ENCODE results near the gene SELENOV. TPM values are rescaled to one million over a fixed set of nuclear protein-coding genes. Genes with fewer than 3 reads are reported as not detected.
A peak's percentile ranks its signal among the peaks of the same experiment; 100 is the strongest.
"Not testable (repeated sequence)": the region's sequence is repeated elsewhere in the genome, so short reads cannot be mapped to it uniquely, and the experiment has no call there.

Gene SELENOV, protein sequence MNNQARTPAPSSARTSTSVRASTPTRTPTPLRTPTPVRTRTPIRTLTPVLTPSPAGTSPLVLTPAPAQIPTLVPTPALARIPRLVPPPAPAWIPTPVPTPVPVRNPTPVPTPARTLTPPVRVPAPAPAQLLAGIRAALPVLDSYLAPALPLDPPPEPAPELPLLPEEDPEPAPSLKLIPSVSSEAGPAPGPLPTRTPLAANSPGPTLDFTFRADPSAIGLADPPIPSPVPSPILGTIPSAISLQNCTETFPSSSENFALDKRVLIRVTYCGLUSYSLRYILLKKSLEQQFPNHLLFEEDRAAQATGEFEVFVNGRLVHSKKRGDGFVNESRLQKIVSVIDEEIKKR
- 0.41 TPM for total RNA-seq

DNA sequence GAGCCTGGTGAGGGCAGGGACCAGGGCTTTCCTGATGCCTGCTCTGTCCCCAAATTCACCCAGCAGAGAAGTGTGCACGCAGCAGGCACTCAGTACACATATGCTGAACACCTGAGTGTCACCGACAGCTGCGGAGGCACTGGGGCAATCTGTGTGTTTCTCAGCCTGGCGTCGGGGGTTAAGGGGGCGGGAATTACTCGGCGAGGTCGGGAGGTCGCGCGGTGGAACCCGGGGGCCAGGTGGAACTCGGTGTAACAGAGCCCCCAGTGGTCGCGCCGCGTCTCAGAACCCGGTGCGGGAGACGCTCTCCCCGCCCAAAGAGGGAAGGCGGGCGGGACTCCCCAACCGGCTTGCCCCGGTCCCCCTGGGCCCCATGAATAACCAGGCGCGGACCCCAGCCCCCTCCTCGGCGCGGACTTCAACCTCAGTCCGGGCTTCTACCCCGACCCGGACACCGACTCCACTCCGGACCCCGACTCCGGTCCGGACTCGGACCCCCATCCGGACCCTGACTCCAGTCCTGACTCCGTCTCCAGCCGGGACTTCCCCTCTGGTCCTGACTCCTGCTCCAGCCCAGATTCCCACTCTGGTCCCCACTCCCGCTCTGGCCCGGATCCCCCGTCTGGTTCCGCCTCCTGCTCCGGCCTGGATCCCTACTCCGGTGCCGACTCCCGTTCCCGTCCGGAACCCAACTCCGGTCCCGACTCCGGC is at the start of gene SELENOV:
Gene SELENOV, plus strand, starts transcription at position 300 of the 711 bp plus-strand sequence. Its CDS starts 74 bp downstream, at position 374.
- no peak for FAIRE-seq

DNA sequence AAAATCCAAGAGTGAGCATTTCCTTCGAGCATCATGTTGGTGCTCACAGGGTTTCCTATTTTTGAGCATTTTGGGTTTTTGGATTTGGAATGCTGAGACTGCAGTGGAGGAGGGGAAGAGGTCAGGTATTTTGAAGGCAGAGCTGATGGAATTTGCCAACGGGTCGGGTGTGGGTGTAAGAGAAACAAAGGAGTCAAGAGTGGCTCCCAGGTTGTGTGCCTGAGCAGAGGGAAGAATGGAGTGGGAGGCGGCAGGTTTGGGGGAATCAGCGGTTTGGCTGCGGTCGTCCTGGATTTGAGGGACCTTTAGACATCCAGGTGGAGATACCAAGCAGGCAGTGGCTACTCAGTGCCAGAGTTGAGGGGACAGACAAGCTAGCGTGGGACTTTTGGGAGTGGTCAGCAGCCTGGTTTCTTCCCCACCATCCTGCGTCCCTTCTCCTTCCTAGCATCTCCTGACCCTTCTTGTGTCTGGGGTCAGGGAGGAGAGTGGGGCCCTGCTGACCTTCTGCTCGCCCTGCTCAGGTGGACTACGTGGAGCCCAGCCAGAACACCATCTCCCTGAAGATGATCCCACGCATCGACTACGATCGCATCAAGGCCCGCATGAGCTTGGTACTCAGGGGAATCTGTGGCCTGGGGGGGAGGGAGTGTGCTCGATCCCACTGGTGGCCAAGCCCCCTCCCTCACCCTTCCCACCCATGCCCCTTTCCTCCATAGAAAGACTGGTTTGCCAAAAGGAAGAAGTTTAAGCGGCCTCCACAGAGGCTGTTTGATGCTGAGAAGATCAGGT is 48.8 kb upstream of the SELENOV start:
- no peak for FAIRE-seq

More for the DNA sequence above, at the start of gene SELENOV:
- DNase-seq (ENCODE audit: low spot score in 2 of 2): no peak

DNA sequence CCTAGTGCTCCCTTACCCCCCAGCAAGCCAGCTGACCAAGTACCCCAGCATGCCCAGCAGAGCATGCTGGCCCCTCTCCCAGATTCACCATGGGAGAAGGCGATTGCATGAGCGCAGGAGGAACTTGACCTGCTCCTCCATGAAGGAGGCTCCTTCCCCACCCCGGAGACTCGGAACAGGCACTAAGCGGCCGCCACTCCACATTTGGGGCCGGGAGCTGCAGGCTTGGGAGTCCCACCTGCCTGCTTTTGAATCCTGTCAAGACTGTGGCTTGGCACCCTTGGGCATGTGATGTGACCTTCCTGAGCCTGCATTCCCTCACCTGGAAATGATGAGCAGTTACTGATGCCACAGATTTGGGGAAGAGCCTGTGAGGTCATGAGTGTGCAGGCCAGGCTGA is 47.0 kb upstream of the SELENOV start:
- DNase-seq (ENCODE audit: low spot score in 2 of 2): no peak
- FAIRE-seq: no peak

More for the DNA sequence above, 48.8 kb upstream of the SELENOV start:
- no peak for DNase-seq (ENCODE audit: low spot score in 2 of 2)

DNA sequence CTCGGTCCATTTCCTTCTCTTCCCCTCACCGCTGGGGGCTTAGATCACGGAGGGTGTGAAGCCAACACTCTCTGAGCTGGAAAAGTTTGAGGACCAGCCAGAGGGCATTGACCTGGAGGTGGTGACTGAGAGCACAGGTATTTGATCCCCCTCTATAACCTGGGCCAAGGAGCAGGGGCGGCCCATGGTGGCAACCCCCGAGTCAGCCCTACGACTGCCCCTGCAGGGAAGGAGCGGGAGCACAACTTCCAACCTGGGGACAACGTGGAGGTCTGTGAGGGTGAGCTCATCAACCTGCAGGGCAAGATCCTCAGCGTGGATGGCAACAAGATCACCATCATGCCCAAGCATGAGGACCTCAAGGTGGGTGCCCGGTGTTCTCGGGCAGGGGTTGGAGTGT is 45.9 kb upstream of the SELENOV start:
- FAIRE-seq (no peak), DNase-seq (ENCODE audit: low spot score in 2 of 2) (no peak)

DNA sequence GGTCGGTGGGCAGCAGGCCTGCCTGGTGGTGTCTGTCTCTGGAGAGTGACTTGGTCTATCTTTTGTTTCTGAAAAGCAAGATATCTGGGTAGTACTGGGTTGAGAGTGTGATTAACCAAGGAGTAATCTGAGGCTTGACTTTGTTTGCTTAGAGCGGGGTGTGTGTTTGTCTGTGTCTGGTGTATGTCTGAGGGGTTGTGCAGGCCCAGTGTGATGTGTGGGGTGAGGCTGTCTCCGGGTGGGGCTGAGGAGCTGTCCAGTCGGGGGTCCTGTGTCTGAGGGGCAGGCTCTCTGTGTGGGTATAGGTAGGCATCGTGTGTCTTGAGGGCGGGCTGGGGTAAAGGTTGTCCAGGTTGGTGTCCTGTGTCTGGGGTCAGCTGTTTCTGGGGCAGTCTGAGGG is 45.4 kb upstream of the SELENOV start:
- DNase-seq (ENCODE audit: low spot score in 2 of 2): no peak
- no peak for FAIRE-seq

DNA sequence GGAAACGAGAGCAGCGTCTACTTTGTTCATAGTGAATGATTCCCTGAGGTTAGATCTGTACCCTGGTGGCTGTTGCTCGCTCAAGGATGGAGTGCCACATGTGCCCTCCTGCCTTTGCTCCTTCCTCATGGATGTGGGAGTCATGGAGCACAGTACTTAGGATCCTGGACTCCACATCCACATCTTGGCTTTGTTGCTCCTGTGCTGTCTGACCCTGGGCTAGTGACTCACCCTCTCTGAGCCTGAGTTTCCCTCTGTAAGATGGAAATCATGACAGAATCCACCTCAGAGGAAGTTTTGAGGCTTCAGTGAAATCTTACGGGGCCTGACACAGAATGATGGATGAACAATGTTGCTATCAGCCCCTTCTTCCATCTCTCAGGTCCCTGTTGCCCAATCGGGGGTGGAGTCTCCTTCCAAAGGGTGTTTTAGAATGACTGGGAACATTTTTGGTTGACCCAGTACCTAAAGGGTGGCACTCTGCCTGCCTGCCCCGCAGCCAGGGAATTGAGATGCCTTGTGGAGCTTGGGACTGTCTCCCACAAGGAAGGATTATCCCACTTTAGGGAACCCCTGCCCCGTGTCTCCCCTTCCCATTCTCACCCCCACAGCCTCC is 44.1 kb upstream of the SELENOV start:
- FAIRE-seq (no peak), DNase-seq (ENCODE audit: low spot score in 2 of 2) (no peak)

DNA sequence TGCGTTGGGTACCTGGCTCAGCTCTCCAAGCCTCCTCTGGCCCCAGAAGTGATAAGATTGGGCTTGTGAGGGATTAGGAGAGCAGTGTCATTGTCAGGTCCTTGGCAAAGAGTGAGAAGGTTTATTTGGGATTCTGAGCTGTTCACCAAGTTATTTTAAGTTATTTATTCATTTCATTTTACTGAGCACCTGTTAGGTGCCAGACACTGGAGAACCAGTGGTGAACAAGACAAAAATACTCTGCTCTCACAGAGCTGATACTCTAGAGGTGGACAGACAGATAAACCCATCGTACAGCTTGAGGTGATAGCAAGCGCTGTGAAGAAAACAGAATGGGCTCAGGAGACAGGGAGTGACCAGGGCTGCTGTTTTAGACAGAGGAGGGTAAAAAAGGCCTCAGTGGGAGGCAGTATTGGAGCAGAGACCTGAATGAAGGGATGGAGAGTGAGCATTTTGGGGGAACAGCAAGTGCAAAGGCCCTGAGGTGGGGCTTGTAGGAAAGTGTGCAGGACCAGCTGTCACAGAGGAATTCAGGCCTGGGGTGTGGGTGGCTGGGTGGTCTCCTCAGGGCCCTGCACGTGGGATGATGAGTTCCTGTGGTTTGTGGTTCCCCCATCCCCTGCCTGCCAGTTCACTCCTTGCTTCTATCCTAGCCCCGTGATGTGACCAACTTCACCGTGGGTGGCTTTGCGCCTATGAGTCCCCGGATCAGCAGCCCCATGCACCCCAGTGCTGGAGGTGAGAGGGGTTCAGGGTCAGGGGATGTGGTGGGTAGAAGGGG is 43.0 kb upstream of the SELENOV start:
- no peak for FAIRE-seq

DNA sequence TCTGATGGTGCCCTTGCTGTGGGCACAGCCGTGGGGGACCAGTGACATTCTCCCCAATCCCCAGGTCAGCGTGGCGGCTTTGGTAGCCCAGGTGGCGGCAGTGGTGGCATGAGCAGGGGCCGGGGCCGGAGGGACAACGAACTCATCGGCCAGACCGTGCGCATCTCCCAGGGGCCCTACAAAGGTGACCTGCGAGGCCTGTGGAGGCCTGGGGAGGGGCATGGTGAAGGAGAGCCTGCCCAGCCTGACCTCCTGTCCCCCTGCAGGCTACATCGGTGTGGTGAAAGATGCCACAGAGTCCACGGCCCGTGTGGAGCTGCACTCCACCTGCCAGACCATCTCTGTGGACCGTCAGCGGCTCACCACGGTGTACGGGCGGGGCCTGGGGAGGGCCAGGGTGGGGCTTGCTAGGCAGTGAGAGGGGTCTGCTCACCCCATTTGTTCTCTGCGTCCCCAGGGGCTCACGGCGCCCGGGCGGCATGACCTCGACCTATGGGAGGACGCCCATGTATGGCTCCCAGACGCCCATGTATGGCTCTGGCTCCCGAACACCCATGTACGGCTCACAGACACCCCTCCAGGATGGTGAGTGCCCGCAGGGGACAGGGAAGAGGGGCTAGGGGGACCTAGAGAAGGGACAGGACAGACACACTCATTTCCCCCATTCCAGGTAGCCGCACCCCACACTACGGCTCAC is 42.0 kb upstream of the SELENOV start:
- no peak for FAIRE-seq

More for the DNA sequence above, 43.0 kb upstream of the SELENOV start:
- no peak for DNase-seq (ENCODE audit: low spot score in 2 of 2)

DNA sequence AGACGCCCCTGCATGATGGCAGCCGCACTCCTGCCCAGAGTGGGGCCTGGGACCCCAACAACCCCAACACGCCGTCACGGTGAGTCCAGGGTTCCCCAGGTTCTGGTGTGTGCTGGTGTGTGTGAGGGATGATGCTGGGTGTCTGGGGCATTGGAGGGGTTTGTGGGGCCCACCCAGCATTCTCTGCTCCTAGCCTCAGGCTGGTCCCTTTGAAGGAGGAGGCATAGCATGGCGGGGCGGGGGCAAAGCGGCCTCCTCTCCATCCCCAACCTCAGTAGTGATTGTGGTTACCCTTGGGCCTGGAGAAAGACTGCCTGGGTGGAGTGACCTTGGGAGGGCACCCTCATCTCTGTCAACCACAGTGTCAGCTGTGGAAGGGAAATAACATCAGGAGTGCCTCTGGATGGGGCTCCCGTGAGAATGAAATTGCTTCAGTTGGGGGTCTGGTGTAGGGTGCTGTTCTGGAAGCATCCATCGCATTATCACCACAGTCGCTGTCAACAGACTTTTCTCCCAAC is 41.4 kb upstream of the SELENOV start:
- FAIRE-seq: no peak

More for the DNA sequence above, 42.0 kb upstream of the SELENOV start:
- DNase-seq (ENCODE audit: low spot score in 2 of 2): no peak

DNA sequence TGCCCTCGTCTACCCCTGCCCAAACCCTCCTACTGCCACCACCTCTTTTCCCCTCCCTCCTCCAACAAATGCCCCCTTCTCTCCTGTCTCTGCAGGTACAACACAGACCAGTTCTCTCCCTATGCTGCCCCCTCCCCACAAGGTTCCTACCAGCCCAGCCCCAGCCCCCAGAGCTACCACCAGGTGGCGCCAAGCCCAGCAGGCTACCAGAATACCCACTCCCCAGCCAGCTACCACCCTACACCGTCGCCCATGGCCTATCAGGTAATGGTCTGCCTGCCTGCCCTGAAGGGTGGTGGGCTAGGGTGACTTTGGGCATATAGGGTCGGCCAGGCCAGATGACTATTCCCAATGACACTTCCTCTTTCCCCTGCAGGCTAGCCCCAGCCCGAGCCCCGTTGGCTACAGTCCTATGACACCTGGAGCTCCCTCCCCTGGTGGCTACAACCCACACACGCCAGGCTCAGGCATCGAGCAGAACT is 40.8 kb upstream of the SELENOV start:
- DNase-seq (ENCODE audit: low spot score in 2 of 2): peak; percentile 35 to 65
- FAIRE-seq: no peak

More for the DNA sequence above, 41.4 kb upstream of the SELENOV start:
- DNase-seq (ENCODE audit: low spot score in 2 of 2): no peak

DNA sequence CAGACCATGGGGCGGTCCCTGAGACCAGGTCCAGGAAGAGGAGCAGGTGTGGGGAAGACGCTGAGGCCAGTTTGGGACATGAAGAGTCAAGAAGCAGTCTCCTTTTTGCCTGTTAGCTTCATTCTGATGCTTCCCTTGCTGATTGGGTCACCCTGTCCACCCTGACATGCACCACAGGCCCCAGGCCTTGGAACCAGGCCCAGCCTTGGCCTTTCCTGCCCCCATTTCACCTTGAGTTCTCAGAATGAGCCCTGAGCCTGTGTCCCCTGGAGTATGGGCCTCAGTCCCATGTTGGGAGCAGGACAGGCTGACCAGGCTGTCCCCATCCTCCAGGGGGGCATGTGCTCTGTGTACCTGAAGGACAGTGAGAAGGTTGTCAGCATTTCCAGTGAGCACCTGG is 39.2 kb upstream of the SELENOV start:
- FAIRE-seq (no peak), DNase-seq (ENCODE audit: low spot score in 2 of 2) (no peak)

DNA sequence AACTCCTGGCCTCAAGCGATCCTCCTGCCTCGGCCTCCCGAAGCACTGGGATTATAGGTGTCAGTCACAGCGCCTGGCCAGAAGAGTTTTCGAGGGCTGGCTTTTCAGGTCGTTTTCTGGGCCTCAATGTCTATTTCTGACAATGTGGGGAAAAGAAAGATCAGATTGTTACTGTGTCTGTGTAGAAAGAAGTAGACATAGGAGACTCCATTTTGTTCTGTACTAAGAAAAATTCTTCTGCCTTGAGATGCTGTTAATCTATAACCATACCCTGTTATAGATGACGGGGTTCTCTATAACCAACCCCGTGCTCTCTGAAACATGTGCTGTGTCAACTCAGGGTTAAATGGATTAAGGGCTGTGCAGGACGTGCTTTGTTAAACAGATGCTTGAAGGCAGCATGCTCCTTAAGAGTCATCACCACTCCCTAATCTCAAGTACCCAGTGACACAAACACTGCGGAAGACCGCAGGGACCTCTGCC is 35.6 kb upstream of the SELENOV start:
- not testable (repeated sequence) for FAIRE-seq; DNase-seq (ENCODE audit: low spot score in 2 of 2)

DNA sequence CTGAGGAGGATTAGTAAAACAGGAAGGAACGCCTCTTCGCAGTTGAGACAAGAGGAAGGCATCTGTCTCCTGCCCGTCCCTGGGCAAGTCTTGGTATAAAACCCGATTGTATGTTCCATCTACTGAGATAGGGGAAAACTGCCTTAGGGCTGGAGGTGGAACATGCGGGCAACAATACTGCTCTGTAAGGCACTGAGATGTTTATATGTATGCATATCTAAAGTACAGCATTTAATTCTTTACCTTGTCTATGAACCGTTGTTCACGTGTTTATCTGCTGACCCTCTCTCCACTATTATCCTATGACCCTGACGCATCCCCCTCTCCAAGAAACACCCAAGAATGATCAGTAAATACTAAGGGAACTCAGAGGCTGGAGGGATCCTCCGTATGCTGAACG is 35.0 kb upstream of the SELENOV start:
- FAIRE-seq: no peak
- DNase-seq (ENCODE audit: low spot score in 2 of 2): no peak

DNA sequence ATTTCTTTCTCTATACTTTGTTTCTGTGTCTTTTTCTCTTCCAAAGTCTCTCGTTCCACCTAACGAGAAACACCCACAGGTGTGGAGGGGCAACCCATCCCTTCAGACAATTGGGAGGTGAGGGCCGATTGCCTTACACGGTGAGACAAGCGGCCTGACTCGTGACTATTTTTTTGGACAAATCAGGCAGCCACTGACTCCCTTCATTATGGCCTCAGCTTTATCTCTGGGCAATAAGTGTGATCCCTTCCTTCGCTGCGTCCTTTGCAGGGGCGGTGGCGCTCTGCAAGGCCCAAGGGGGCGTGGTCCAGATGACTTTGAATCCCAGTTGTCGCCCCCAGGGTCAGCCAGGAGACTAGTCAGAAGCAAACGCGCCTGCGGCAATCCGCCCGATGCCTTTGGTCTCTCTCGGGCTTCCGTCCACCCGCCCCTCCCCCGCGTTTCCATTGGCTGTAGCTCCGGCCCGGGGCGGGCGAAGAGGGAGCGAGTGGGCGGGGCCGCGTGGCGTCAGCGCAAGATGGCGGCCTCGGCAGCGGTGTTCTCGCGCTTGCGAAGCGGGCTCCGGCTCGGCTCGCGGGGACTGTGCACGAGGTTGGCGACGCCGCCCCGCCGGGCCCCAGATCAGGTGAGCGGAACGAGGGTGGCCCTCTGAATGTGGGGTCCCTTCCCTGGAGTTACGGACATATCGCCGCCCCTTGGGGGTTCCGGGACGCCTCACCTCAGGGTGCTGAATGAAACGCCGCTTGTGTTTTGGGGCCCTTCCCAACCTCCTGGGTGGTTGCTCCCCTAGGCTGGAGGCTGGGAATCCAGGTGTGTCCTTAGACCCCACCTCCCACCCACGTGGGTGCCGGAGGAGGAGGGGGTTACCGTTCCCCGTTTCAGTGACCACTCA is 34.4 kb upstream of the SELENOV start, which contains the start of gene TIMM50:
Gene TIMM50, plus strand, starts transcription at position 502 of the 892 bp plus-strand sequence. Its CDS starts 16 bp downstream, at position 518.
- FAIRE-seq: no peak
- peak; percentile 92 to 94 for DNase-seq (ENCODE audit: low spot score in 2 of 2)

DNA sequence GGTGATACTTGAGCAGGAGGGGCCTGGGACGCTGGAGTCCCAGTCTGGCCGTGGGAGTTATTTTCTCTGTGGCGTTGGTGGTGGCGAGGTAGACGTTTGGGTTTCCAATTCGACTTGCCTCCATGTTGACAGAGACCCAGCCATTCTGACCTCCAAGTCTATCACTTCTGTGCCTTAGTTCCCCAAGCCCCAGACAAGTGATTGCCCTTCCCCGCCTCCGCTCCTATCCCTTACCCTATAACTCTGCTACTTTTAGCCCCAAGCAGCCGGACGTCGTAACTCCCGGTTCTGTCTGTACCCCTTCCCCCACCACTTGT is 33.8 kb upstream of the SELENOV start:
- DNase-seq (ENCODE audit: low spot score in 2 of 2): no peak
- no peak for FAIRE-seq

DNA sequence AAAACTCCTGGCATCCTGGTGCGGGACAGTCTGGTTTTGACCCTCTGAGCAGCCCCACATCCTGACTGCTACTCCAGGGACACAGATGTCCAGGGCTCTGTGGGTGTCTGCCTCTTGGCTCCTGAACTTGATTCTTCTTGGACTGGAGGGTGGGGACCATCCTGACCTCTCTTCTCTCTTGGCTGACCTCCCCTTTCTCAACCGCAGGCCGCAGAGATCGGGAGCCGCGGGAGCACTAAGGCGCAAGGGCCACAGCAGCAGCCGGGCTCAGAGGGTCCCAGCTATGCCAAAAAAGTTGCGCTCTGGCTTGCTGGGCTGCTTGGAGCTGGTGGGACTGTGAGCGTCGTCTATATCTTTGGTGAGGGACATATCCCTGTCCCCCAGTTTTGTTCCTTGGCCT is 33.3 kb upstream of the SELENOV start:
- FAIRE-seq (no peak), DNase-seq (ENCODE audit: low spot score in 2 of 2) (no peak)

DNA sequence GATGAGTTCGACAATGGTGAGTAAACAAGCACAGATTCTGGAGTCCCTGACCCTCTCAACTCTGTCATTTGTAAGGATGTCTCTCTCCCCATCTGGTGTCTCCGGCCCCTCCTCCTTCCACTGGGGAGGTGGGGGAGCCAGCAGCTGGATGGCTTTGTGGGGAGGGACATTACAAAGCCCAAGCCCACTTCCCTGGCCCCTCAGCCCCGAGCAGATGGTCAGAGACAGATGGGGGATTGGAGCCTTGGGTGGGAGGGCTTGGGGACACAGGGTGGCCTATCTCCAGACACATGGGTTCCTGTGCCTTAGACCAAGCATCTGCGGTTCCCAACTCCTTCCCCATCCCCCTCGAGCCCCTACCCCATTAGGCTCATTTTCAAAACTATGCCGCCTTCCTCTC is 31.8 kb upstream of the SELENOV start:
- FAIRE-seq (no peak), DNase-seq (ENCODE audit: low spot score in 2 of 2) (no peak)

DNA sequence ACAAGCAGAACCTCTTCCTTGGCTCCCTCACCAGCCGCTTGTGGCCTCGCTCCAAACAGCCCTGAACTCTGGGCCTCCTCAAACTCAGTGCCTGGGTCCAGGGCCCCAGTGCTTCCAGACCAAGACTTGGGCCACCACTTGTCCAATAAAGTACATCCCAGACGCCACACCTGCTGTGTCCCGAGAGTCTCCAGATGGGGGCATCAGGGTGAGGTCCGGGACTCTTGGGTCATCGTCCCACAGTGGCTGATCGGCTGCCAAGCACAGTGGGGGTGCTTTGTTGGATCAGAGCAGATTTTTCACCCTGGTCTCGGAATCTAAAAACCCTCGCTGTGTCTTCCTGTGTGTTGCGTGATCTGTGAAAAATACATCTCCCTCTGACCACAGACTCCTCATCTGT is 25.2 kb upstream of the SELENOV start:
- DNase-seq (ENCODE audit: low spot score in 2 of 2) (no peak), FAIRE-seq (no peak)
